HG03103 (cell line): ENCODE measurements around the gene TLCD4.
"Not testable (repeated sequence)": the region's sequence is repeated elsewhere in the genome, so short reads cannot be mapped to it uniquely, and the experiment has no call there.

Experiments used
- ATAC-seq: cut with Tn5 transposase; IDR thresholded peaks from one replicate; pipeline ENCODE4 v1.9.1; 2021; ENCODE audit warnings: low read depth; ENCODE audit not compliant: unreplicated experiment

TLCD4 gene, protein sequence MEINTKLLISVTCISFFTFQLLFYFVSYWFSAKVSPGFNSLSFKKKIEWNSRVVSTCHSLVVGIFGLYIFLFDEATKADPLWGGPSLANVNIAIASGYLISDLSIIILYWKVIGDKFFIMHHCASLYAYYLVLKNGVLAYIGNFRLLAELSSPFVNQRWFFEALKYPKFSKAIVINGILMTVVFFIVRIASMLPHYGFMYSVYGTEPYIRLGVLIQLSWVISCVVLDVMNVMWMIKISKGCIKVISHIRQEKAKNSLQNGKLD

GRCh38 chr1:95117207-95118066, at the start of gene TLCD4:
TLCD4 (plus strand) TSS chr1:95117355; CDS start chr1:95143902, 26,547 bp downstream.
- ATAC-seq: peak; percentile 44

DNA sequence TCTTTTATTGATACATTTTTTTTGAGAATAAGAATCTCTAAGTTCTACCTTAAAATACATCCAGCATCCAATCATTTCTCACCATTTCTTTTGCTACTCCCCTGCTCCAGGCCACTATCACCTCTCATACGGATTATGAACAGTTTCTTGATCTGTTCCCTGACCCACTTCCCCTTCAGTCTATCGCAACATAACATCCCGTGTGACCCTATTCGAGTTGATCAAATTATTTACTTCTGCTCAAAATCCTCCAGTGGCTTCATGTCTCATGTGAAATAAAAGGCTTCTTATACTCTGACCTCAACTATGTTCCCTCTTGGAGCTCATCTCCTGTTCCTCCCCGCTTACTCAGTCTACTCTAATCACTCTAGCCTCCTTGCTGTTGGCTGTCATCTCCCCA, 49.6 kb upstream of the TLCD4 start:
- ATAC-seq: no peak

DNA sequence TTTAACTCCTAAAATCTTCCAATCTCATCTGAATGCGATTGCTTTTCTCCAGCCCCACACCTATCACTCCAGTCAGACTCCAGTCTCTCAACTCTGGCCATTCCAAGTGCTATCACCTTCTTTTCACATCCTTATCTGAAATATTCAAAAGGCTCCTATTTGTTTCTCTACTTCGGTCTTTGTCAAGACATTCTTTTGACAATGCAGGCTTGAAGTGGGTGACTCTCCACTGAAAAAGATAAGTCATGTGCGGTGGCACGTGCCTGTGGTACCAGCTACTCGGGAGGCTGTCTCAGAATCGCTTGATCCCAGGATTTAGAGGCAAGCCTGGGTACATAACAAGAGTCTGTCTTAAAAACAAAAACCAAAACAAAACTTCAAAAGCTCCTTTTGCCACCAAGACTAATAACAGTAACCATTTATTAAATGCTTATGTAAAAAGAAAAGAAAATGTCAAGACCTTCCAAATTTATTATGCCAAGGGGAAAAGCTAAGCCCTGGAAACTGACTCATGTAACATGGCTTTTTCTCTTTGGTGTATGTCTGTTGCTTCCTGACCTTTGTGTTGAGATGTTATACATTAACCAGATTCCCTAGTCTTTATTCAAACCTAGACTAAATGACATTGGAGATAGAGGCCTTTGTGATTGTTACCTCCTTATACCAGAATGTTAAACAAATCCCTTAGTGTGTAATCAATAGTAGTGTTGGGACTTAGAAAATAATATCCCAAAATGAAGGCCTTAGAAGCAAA, 48.0 kb upstream of the TLCD4 start:
- ATAC-seq: no peak

GRCh38 chr1:95069710-95070093, 47.5 kb upstream of the TLCD4 start:
- no peak for ATAC-seq

- ATAC-seq: no peak
Observed at GRCh38 chr1:95071539-95071938, 45.6 kb upstream of the TLCD4 start.

- no peak for ATAC-seq
Observed at GRCh38 chr1:95072117-95072516, 45.0 kb upstream of the TLCD4 start.

DNA sequence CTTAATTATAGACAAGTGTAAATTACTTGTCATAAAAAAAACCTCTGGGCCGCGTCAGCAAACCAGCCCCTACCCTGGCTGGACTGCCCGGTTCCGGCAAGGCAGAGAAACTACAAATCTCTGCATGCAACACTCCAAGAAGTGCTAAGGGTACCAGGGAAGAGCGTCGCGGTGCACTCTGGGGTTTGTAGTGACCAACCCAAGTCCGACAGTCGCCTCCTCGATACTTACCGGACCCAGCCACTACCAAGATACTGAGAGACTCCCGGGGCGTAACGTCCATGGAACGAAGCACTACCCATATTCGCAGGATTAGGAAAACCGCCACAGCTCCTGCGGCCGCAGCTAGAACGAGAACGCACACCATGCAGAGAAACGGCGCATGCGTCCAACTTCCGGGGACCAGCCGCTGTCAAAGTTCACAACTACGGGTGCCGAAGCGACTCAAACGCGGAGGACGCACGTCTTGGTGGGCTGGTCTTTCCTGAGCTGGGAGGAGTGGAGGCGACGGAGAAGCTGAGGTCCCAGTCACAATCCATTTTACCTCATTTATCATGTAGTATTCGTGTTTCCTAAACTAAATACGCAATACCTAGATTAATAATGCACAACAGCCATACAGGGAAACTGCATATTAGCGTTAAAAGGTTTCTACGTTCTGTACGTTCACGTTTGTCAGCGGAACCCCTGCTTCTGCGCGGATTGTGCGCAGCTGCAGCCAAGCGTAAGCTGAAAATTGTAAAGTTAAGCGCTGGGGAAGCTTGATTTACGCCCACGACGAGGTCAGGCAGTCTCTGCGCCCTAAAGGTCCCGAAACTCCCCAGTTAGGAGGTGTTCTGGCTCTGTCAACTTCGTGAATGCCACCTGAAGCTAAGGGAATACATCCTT, 44.4 kb upstream of the TLCD4 start, which contains the start of gene ALG14:
TSS of gene ALG14 (minus strand) at position 420 of the 888 bp plus-strand sequence. CDS start at position 367, 53 bp downstream.
- ATAC-seq: peak; percentile 94

DNA sequence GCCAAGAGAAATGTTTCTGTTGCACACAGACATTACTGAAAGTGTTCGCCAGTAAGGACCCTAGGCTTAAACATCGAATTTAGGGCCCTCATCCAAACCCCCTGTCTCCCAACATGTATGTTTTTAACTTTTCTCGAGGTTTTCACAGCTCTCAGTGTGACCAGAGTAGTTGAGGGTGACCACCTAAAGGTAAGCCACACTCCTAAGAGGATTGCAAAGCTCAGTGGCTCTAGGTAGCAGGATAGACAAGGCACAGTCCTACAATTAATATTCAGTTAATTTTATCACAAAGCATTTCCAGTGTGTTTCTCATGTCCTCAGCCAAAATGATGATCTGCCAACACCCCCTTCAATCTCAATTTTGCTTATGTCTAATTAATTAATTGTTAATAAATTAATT, 43.7 kb upstream of the TLCD4 start:
- no peak for ATAC-seq

GRCh38 chr1:95076034-95076433, 41.1 kb upstream of the TLCD4 start:
- ATAC-seq: no peak

DNA sequence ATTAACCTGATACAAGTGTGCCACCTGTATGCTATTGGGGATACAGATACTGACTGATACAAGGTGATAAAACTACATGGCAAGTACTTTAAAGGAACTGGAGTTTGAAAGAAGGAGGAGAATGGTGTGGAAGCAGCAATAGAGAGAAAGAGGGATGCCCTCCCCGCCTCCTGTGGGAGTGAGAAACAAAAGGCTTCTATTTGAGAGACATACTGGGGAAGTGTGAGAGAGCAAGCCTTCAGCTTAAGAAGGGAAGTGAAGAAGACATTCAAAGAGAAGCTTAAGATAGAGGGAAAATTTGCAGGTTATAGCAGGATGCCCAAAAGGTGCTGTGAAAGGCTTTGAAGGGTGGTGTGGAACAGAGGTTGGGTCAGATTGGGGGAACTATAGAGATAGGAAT, 36.7 kb upstream of the TLCD4 start:
- no peak for ATAC-seq

- ATAC-seq: no peak
Observed at GRCh38 chr1:95080879-95081278, 36.3 kb upstream of the TLCD4 start.

GRCh38 chr1:95084317-95085176, 32.6 kb upstream of the TLCD4 start:
- ATAC-seq: peak; percentile 73

DNA sequence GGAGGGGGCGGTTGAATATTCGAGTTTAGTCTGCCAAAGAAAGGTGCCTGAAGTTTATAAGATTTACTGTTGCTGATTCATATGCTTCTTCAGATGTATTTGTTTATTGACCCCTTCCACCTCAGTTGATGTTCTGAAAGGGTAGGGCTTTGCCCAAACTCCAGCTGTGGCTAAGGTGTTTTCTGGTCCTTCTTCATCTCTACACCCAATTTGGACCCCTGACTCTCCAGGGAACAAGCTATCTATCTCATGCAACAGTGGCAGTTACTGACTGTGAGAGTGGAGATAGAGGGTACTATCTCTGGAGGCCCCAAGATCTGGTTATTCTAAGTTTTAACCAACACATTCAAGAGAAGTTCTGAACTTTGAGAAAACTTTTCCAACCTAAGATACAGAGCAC, 31.8 kb upstream of the TLCD4 start:
- ATAC-seq: no peak

DNA sequence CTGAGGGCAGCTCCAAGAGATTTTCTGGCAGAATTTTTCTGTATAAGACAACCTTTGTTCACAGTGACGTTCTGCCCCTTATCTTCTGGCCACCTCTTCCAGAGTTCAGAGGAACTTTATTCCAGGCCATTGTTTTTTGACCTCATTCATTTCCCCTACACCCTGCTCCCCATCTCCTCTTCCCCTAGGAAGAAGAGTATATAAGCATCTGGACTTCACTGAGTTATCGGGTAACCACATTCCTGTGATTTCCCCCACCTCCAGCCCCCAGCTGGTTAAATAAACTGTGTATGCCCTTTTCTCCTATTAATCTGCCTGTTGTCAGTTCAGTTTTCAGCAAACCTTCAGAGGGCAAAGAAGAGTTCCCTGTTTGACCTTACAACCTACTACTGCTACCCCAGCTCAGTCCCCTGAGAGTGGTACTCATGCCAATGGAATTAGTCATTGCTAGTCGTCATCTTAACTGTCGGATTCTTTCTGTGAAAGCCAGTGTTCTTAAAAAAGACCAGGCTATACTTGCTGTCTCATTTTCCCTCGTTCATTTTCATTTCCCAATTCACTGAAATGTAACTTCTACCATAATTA, 30.1 kb upstream of the TLCD4 start:
- ATAC-seq: no peak

DNA sequence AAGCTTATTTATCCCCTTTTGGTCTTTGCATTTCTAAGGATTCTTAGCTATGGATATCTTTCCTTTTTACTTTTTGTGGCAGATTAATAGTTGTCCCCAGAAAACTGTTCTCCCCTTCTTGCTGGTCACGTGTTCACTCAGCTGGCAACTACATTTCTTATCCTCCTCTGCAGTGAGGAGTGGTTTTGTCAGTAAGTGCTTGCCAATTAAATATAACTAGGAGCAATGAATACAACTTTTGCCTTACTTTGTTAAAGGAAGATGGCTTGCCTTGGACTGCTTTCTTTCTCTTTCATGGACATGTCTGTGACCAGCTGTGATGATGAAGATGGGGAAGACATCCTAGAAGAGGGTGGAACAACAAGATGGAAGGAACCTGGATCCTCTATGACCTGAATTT, 28.9 kb upstream of the TLCD4 start:
- no peak for ATAC-seq

DNA sequence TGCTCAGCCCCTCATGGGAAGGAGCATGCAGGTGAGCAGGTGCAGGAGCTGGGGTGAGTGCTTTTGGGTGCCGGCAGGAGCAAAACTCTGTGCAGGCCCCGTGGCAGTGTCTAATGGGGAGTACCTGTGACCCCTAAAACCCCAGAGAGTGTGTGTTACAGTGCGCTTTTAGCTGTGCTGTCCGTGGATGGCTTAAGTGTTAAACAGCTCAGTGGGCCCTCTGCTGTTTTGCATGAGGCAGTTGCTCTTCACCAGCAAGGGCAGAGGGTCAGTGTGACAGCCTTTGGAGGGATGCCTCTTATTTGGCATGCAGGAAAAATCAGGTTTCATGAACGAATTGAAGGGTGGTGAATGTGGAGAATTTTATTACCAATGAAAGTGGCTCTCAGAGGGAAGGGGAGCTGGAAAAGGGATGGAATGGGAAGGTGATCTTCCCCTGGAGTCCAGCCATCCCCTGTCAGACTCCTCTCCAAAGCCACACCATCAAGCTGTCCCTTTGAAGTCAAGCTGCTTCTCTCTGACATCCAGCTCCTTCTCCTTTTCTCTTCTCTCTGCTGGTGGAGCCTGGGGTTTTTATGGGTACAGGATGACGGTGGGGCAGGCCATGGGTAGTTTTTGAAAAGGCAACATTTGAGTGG, 27.4 kb upstream of the TLCD4 start:
- no peak for ATAC-seq

DNA sequence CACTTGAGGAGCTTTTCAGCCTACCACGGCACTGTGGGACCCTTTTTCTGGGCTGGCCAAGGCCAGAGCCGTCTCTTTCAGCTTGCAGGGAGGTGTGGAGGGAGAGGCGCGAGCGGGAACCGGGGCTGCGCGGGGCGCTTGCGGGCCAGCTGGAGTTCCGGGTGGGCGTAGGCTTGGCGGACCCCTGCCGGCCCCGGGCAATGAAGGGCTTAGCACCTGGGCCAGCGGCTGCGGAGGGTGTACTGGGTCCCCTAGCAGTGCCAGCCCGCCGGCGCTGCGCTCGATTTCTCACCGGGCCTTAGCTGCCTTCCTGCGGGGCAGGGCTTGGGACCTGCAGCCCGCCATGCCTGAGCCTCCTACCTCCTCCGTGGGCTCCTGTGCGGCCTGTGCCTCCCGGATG, 25.9 kb upstream of the TLCD4 start:
- ATAC-seq: not testable (repeated sequence)

DNA sequence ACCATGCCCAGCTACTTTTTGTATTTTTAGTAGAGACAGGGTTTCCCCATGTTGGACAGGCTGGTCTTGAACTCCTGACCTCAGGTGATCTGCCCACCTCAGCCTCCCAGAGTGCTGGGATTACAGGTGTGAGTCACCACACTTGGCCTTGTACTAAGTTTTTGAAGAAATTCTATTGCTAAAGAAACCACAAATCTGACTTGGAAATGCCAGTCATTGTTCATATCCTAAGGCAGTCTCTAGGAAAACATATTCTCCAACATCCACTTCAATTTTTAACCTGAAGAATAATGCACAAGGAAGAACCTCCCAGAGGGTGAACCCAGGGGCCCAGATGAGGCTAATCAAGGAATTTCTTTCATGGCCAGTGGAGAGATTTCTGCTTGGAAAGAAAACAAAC, 24.3 kb upstream of the TLCD4 start:
- ATAC-seq: not testable (repeated sequence)
